Measurements from ENCODE around the gene ITPR2.

DNA sequence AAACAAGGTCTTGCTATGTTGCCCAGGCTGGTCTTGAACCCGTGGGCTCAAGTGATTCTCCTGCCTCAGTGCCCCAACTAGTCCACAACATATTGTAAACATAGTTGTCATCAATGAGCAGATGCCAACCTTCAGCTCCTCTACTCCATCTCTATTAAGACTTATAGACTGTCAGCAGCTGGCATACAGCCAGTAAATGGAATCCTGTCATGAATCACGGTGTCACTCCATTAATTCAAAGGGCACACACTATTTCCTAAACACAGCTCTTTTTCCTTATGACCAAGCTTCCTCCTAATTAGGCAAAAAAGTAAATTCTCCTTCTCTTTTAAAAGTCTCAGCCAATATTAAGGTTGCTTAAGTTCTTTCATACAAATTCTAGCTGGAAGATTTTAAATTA lies 111.2 kb downstream of the ITPR2 start:
- TF ChIP-seq, protein P1, sequence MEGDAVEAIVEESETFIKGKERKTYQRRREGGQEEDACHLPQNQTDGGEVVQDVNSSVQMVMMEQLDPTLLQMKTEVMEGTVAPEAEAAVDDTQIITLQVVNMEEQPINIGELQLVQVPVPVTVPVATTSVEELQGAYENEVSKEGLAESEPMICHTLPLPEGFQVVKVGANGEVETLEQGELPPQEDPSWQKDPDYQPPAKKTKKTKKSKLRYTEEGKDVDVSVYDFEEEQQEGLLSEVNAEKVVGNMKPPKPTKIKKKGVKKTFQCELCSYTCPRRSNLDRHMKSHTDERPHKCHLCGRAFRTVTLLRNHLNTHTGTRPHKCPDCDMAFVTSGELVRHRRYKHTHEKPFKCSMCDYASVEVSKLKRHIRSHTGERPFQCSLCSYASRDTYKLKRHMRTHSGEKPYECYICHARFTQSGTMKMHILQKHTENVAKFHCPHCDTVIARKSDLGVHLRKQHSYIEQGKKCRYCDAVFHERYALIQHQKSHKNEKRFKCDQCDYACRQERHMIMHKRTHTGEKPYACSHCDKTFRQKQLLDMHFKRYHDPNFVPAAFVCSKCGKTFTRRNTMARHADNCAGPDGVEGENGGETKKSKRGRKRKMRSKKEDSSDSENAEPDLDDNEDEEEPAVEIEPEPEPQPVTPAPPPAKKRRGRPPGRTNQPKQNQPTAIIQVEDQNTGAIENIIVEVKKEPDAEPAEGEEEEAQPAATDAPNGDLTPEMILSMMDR (IDR thresholded peaks at IDR 0.05; ENCODE audit: insufficient read depth, low read length), result no peak
- TF ChIP-seq GABPA (IDR thresholded peaks at IDR 0.05; ENCODE audit: low read depth), result no peak

All from HL-60 (cell line).